Measurements from ENCODE around the gene ANKRD18A. TPM values are rescaled to one million over a fixed set of nuclear protein-coding genes. Genes with fewer than 3 reads are reported as not detected.

Gene ANKRD18A
- total RNA-seq, 4 donors from 2014 or later: 1.8 TPM; not detected in 3

DNA sequence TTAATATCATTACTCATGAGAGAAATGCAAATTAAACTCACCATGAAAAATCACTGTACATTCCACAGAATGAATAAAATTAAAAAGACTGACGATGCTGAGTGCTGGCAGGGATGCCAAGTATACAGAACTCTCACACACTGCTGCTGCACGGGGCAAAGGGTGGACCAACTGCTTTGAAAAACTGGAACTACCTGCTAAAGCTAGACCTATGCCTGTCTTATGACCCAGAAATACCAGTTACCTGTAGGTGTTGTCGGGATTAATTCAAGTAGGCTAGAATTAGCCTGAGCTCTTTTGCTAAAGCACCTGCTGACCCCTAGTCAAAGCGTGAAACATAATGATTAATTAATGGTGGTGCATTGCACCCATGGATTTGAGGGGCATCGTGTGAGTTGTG, 36.5 kb upstream of the ANKRD18A start:
- Histone ChIP-seq H3K36me3 (no peaks in the 10 kb centered on the region), H3K4me3 (no peak overlapping the region), H3K9me3 (no peaks in the 10 kb centered on the region), H3K4me1 (no peaks in the 10 kb centered on the region), H3K27ac (no peak overlapping the region), H3K27me3 (no peaks in the 10 kb centered on the region)
- no peak for DNase-seq
- no peak for TF ChIP-seq POLR2A (IDR thresholded peaks at IDR 0.05)
- TF ChIP-seq, protein P1, sequence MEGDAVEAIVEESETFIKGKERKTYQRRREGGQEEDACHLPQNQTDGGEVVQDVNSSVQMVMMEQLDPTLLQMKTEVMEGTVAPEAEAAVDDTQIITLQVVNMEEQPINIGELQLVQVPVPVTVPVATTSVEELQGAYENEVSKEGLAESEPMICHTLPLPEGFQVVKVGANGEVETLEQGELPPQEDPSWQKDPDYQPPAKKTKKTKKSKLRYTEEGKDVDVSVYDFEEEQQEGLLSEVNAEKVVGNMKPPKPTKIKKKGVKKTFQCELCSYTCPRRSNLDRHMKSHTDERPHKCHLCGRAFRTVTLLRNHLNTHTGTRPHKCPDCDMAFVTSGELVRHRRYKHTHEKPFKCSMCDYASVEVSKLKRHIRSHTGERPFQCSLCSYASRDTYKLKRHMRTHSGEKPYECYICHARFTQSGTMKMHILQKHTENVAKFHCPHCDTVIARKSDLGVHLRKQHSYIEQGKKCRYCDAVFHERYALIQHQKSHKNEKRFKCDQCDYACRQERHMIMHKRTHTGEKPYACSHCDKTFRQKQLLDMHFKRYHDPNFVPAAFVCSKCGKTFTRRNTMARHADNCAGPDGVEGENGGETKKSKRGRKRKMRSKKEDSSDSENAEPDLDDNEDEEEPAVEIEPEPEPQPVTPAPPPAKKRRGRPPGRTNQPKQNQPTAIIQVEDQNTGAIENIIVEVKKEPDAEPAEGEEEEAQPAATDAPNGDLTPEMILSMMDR (IDR thresholded peaks at IDR 0.05): no peak
- intact Hi-C loops (cut with DNase I; ENCODE audit: low total_unique reads): no loop called here

DNA sequence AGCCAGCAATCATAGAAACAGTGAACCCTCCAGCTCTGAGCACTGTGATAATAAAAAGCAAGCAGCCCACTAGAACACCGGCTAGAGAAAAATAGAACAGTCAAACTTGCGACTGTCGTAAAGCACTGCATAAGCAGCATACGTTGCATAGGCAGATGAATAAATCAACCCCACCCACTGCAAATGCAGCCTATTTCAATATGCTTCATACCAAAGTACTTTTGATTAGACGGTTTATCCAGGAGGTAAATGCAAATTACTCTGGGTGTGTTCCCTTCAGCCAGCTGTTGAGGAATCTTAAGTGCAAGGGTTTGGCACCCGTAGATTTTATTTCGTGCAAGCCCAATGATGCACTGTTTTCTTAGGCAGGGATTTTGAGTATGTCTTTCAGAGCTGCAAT, 32.1 kb upstream of the ANKRD18A start:
- H3K36me3 ChIP-seq: no peaks in the 10 kb centered on the region
- H3K9me3 ChIP-seq: no peaks in the 10 kb centered on the region
- TF ChIP-seq, protein P1 (IDR thresholded peaks at IDR 0.05): no peak
- no peak for TF ChIP-seq POLR2A (IDR thresholded peaks at IDR 0.05)
- H3K4me1 ChIP-seq: no peaks in the 10 kb centered on the region
- H3K27ac ChIP-seq: no peak overlapping the region
- no peaks in the 10 kb centered on the region for H3K27me3 ChIP-seq
- DNase-seq: no peak
- H3K4me3 ChIP-seq: no peak overlapping the region
- intact Hi-C loops (cut with DNase I; ENCODE audit: low total_unique reads): no loop called here

DNA sequence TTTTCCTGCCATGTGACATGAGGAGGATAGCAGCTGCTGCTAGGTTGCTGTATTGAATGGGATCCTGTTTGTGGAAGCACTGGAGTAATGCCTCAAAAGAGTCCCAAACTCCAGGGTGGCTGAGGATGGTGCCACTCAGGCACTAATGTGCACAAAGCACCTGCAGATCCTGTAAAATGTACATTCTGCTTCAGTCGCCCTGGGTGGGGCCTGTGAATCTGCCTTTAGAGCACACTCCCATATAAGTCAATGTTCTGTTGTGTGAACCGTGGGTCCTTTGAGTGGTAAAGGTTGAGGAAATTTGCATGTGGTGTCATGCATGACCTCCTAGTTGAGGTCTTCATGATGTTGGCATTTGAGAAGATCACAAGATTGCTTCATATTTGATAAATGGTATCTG, 31.6 kb upstream of the ANKRD18A start:
- H3K27me3 ChIP-seq: no peaks in the 10 kb centered on the region
- TF ChIP-seq, protein P1 (IDR thresholded peaks at IDR 0.05): no peak
- no peak for TF ChIP-seq POLR2A (IDR thresholded peaks at IDR 0.05)
- no peaks in the 10 kb centered on the region for H3K9me3 ChIP-seq
- intact Hi-C loops (cut with DNase I; ENCODE audit: low total_unique reads): no loop called here
- no peak overlapping the region for H3K27ac ChIP-seq
- H3K4me1 ChIP-seq: no peaks in the 10 kb centered on the region
- H3K36me3 ChIP-seq: no peaks in the 10 kb centered on the region
- DNase-seq: no peak
- H3K4me3 ChIP-seq: no peak overlapping the region

DNA sequence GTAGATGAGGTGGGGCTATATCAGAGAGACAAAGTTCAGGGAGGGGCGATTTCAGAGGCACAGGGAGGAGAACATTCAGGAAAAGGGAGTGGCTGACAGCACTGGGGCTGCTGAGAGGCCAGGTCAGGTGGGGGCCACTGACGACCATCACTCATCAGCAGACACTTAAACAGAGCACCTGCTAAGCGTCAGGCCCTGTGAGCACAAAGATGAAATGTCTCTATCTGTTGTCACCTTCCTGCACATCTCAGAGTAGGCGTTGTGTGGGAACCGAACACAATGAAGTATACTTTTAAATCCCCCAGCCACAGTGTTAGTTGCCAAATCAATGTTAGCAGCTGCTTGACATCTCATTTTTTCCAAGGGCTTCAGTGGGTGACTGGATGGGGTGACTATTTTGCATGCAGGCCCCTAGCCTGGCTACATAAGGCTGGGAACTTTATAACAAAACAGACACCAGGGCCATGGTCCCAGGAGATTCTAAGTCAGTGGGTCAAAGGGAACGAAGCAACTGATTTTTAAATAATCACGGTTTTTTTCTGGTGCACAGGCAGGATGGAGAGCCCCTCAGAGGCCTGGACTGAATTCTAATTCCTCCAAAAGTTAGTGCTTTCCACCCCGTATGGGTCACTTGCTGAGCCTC, 31.1 kb upstream of the ANKRD18A start:
- H3K36me3 ChIP-seq: no peaks in the 10 kb centered on the region
- no peak overlapping the region for H3K27ac ChIP-seq
- H3K4me1 ChIP-seq: no peaks in the 10 kb centered on the region
- H3K9me3 ChIP-seq: no peaks in the 10 kb centered on the region
- no peak for TF ChIP-seq POLR2A (IDR thresholded peaks at IDR 0.05)
- TF ChIP-seq, protein P1 (IDR thresholded peaks at IDR 0.05): no peak
- intact Hi-C loops (cut with DNase I; ENCODE audit: low total_unique reads): no loop called here
- DNase-seq: no peak
- no peaks in the 10 kb centered on the region for H3K27me3 ChIP-seq
- no peak overlapping the region for H3K4me3 ChIP-seq

DNA sequence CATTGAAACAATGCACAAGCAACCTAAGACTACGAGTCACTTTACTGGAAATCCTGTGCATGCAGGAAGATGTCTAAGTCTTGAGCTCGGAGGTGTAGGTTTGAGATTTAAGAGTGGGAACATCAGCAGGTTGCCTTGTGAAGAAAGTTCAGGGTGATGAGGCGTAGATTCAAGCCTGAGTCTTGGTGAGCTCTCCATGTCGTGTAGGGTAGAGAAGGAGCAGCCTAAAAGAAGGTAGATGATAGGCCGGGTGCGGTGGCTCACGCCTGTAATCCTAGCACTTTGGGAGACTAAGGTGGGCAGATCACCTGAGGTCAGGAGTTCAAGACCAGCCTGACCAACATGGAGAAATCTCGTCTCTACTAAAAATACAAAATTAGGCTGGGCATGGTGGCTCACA, 30.2 kb upstream of the ANKRD18A start:
- no peaks in the 10 kb centered on the region for H3K27me3 ChIP-seq
- H3K27ac ChIP-seq: no peak overlapping the region
- intact Hi-C loops (cut with DNase I; ENCODE audit: low total_unique reads): no loop called here
- no peak for DNase-seq
- no peaks in the 10 kb centered on the region for H3K9me3 ChIP-seq
- H3K4me3 ChIP-seq: no peak overlapping the region
- no peaks in the 10 kb centered on the region for H3K4me1 ChIP-seq
- no peaks in the 10 kb centered on the region for H3K36me3 ChIP-seq
- TF ChIP-seq, protein P1 (IDR thresholded peaks at IDR 0.05): no peak
- no peak for TF ChIP-seq POLR2A (IDR thresholded peaks at IDR 0.05)
